Stimulated activated CD8-positive, alpha-beta memory T cell treated with anti-CD3 and anti-CD28 coated beads, Interleukin-15, amount 100 ng/mL, for 4 hours (primary cell): Measurements from ENCODE around the gene SLC48A1.
A peak's percentile ranks its signal among the peaks of the same experiment; 100 is the strongest.

Experiments used
- DNase-seq, 2 donors: peaks; one replicate each; pipeline ENCODE4 v3.0.0-alpha.2; 2020; ENCODE audit warnings: low read depth in 2 of 2

The SLC48A1 gene

DNA sequence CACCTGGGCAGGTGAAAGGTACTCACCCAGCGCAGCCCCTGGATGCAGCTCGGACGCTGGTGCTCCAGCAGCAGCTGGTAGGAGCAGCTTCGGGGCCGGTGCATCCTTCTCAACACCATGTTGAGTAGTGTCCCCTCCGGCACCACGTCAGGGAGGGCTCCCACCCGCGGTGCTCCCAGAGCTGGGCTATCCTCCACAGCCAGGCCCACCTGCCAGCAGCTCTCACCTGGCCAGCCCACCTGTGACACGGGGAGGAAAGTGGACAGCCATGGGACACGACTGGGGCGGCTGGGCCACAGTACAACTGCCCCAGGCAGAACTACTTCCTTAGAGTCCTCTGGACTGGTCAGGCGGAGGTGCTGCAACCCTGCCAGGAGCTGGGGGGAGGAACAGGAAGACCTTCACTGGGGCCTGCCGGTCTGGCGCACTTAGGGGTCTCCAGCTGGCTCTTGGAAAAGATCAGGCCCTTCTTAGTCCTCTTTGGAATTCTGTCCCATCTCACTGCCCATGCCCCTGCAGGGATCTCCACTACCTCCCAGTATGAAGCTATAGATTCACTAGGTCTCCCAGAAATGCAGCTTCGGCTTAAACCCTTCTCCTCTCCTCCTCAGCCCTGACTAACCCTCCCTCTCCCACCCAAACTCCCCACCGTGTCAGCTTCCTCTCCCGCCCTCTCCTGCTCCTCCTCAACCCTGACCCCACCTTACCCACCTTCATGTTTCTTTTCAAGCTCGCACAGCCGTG lies 15.0 kb upstream of the SLC48A1 start:
- no peak for DNase-seq

DNA sequence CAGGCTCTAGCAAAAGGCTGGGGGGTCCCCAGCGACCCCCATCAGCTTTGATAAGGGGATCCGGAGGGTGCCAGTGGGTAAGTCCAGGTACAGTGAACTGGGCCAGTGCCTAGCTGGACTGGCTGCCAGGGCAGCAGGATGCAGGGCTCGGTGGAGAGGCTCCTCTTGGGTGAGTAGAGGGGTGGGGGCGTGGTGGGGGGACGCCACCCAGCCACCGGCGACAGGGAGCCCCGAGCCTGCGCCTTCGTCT lies 14.5 kb upstream of the SLC48A1 start:
- DNase-seq, result no peak

GRCh38 chr12:47758834-47759690 lies 14.0 kb upstream of the SLC48A1 start, which contains the start of gene RAPGEF3:
Gene RAPGEF3, minus strand, starts transcription at chr12:47758880. Its CDS starts 324 bp downstream, at chr12:47758556.
- peak; percentile 45 to 59 for DNase-seq

- DNase-seq, result no peak
These were observed 10.1 kb upstream of the SLC48A1 start for GRCh38 chr12:47762850-47763465.

GRCh38 chr12:47763481-47764346 lies 9.3 kb upstream of the SLC48A1 start:
- no peak for DNase-seq

DNA sequence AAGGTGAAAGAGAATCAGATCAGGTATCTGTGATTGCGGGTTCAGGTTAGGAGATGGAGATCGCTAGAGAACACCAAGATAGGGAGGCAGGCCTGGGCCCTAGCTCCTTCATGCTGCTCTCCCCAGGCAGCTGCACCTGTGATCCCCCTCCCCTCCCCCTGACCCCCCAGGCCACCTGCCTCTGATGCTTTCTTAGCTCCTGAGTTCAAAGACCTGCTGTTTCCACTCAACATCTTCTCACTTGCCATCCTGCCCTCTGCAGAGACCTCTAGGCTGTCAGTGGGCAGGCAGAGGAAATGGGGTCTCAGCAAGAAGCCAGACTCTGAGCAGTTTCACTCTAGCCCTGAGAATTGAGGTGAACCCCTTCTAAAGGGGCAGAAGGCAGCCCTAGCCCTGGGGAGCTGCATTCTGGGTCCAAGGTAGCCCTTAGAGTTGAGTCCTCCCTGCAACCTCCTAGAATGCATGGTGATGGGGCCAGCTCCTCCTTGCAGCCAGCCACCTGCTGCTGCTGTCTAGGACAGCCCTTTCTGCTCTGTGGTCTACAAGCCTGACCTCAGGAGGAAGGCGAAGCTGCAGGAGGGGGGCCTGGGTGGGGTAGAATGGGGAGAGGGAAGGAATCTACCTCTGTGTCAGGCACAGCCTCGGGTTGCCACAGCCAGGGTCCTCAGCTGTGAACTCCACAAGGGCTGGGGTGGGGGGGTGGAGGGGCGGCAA lies 6.4 kb upstream of the SLC48A1 start:
- DNase-seq, result no peak

GRCh38 chr12:47767216-47767724 lies 5.8 kb upstream of the SLC48A1 start:
- DNase-seq, result peak; percentile 37 to 41

DNA sequence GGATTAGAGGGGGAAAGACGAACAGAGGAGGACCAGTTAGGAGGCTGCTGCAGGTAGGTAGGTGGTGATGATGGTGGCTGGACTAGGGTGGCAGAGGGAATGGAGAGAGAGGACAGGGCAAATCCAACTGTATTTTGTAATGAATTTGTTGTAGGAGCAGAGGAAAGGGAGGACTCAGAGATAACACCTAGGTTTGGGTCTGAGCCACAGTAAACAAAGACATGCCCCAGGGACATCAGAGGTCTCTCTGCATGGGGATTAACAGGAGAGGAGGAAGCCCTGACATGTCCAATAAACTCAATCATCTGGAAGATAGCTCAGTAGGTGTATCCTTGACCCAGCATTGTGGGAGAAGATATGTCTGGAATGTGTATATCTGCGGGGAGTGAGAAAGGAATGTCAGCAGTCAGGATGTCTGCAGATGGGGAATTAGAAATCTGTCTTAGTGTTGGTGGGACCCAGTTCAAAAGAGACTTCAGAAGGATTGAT lies 4.7 kb upstream of the SLC48A1 start:
- no peak for DNase-seq

GRCh38 chr12:47769234-47770085 lies 3.6 kb upstream of the SLC48A1 start:
- no peak for DNase-seq

DNA sequence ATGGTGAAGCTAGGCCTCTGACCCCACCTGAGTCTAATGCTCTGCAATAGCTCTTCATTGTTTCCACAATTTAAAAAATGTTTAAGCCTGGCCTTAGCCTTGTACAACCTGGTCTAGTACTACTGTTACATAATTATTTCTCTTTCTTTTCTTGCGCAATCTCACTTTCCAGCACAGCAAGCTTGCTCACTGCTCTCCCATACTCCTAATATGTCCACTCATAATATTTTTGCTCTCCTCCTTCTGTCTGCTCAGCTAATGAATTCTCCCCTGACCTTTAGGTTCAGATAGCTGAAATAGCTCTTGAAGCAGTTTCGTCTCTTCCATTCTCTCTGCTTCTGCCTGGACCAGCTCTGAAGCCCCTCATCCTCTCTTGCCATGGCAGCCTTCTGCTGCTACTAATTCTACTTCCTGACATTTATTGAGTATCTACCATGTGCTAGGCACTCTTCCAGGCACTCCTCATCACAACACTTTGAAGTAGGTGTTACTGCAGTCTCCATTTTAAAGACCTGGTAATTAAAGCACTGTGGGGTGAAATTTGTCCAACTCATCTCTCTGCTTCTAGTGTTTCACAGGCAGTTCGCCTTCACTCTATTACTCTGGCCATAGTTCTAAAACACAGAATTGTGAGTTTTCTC lies 2.8 kb upstream of the SLC48A1 start:
- no peak for DNase-seq

DNA sequence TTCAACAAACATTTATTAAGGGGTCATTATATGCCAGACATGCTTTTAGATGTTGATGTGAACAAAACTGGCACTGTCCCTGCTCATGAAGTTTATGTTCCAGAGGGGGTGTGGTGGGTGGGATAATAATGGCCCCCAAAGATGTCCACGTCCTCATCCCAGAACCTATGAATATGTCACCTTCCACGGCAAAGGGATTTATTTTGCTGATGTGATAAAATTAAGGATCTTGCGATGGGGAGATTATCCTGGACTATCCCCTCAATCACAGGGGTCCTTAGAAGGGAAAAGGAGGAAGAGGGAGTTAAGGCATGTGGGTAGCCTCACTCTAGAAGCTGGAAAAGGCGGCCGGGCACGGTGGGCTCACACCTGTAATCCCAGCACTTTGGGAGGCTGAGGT lies 1.7 kb upstream of the SLC48A1 start:
- no peak for DNase-seq

DNA sequence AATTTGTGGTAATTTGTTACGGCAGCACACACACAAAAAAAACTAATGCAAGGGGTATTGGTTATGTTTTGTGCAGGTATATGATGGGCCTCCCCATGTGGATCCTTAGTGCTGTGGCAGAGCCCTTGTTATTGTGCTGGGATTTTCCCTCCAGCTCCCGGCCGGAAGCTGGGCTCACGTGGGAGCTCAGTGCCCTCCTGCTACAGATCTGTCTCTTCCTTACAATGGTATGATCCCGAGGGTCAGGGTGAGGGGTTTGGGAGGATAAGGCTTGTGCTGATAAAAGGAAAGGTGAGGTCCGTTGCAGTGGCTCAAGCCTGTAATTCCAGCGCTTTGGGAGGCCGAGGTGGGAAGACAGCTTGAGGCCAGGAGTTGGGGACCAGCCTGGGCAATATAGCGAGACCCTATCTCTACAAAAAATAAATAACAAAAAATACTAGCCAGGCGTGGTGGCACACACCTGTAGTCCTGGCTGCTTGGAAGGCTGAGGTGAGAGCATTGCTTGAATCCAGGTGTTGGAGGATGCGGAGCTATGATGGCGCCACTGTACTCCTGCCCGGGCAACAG lies 861 bp upstream of the SLC48A1 start:
- no peak for DNase-seq

GRCh38 chr12:47772738-47773061 lies 338 bp upstream of the SLC48A1 start:
- DNase-seq, result no peak

DNA sequence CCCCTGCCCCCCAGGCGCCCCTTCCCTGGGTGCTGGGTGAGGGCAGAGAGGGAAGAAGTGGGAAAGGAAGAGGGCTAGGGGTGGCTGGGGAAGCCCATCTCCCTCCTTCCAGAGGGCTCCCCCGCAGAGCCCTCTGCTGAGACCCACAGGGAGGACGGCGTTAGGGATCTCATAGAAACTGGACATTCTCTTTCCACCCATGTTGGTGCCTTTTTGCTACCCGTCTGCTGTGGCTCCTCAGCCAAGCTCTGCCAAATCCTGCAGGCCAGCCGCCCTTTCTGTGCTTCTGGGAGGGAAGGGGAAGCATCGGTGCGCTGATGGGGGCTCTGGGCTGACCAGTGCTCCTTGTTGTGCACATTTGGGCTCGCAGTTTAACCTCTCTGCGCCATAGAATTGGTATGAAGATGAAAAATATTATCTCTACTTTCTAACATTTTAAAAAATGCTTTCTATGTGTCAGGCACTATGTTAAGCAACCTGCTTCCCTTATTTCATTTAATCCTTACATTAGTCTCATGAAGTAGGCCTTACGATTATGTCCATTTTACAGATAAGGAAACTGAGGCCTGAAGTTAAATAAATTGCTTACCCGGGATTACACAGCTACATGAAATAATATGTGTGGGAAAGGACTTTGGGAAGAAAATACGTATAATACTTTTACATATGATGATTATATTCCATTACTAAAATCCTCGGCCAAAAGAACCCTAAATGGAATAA lies 981 bp downstream of the SLC48A1 start:
- no peak for DNase-seq

- no peak for DNase-seq
These were observed 1.6 kb downstream of the SLC48A1 start for GRCh38 chr12:47774663-47775062.

DNA sequence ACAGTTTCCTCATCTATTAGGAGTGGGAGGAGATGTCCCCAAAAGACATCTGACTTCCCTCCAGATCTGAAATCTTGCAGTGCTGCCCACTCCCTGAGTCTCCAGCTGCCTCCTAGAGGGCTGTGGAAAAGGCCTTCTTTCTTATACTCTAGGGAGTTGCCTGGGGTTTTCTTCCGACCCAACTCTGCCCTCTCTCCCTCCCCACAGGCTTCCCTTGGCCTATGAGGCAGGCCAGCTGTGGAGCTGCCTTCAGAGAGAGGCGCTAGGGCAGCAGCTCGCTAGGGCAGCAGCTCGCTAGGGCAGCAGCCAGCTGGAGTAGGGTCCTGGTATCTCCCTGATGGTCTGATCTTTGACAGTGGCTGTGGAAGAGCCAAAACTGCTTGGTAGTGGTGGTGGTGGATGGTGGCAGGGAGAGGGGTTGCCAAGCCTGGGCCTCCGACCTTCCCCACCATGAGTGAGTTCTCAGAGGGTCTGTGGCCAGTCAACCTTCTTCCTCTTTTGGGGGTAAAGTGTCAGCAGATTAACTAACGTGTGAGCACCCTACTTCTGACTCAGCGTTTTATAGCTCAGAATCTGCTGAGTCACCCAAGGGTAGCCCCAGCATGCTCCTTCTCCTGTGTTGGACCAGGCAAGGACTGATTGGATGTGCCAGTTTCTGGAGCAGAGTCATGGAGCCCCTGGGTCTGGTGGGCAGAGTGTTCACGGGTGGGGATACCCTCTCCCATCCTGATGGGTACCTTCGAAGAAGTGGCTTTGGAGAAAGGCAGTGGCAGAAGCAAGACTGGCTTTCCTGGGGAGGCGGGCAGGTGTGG lies 2.3 kb downstream of the SLC48A1 start:
- DNase-seq, result no peak

DNA sequence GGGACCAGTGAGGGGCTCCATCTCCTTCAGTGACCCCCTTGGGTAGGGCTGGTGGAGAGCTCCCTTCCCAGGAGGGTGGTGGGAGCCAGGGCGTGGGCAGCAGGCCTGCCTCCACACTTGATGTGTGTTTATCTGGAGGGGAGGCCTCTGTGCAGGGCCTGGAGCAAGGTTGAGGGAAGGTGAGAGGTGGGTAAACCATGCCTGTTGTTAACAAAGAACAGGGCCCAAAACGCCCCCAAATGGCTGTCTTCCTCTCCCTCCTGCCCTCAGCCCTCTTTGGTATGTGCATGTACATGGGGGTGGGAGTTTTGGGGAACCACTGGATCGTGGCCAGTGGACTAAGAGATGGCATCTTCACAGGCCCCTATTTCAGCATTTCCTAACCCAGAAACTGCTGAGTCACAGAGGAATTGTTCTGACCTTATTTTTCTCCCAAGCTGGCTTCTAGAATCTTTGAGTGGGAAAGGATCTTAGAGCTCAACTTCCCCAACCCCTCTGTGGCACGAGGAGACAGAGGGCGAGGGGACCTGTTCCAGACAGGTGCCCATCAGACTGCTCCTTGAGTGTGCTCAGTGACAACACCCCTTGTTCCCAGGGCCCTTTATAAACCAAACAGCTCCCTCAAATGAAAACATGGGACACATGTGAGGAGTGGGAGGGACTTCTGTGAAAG lies 3.6 kb downstream of the SLC48A1 start:
- no peak for DNase-seq
